Left renal cortex interstitium (tissue), 4 donors: ENCODE measurements around the gene PRR5. TPM values are rescaled to one million over a fixed set of nuclear protein-coding genes. Genes with fewer than 3 reads are reported as not detected.
A peak's percentile ranks its signal among the peaks of the same experiment; 100 is the strongest.

Experiments
- DNase-seq, 4 donors: peaks; one replicate each; pipeline ENCODE4 v3.0.0-alpha.2; 2013; ENCODE audit warnings: low read depth in 4 of 4, low spot score in 2 of 4, missing footprints in 1 of 4
- polyA plus RNA-seq, 4 donors: library from polyadenylated mRNA; unstranded; fragments of 120-200 nt; gene quantifications; one replicate each; pipeline ENCODE4 v1.2.1, GENCODE V29; 2013; ENCODE audit not compliant: insufficient read length in 4 of 4

The PRR5 gene
- polyA plus RNA-seq, 4 donors = 22.3 to 39.1 (median 32.1) TPM

GRCh38 chr22:44689915-44690524 lies 12.0 kb upstream of the PRR5 start:
- DNase-seq = no peak

GRCh38 chr22:44691796-44692661 lies 10.0 kb upstream of the PRR5 start:
- no peak for DNase-seq

- no peak for DNase-seq
Measured at GRCh38 chr22:44692662-44693007, 9.4 kb upstream of the PRR5 start.

- no peak for DNase-seq
Measured at GRCh38 chr22:44693145-44693544, 8.9 kb upstream of the PRR5 start.

- no peak for DNase-seq
Measured at GRCh38 chr22:44693756-44694155, 8.2 kb upstream of the PRR5 start.

- DNase-seq = no peak
Measured at GRCh38 chr22:44697423-44698141, 4.4 kb upstream of the PRR5 start.

- peak in 2 of 4 donors; percentile 59 to 61 for DNase-seq
Measured at GRCh38 chr22:44698531-44699421, 3.2 kb upstream of the PRR5 start.

- DNase-seq = no peak
Measured at GRCh38 chr22:44700456-44700855, 1.5 kb upstream of the PRR5 start.

GRCh38 chr22:44701187-44701790 lies 715 bp upstream of the PRR5 start:
- no peak for DNase-seq

- peak in 2 of 4 donors; percentile 52 to 62 for DNase-seq
Measured at GRCh38 chr22:44702479-44703198, 635 bp downstream of the PRR5 start.

- no peak for DNase-seq
Measured at GRCh38 chr22:44703255-44703870, 1.4 kb downstream of the PRR5 start.

- DNase-seq = no peak
Measured at GRCh38 chr22:44704159-44705021, 2.4 kb downstream of the PRR5 start.

GRCh38 chr22:44705022-44705297 lies 3.0 kb downstream of the PRR5 start:
- DNase-seq = no peak

GRCh38 chr22:44706488-44706887 lies 4.5 kb downstream of the PRR5 start:
- DNase-seq = no peak

GRCh38 chr22:44707178-44707577 lies 5.2 kb downstream of the PRR5 start:
- no peak for DNase-seq

- no peak for DNase-seq
Measured at GRCh38 chr22:44707752-44708151, 5.7 kb downstream of the PRR5 start.

- no peak for DNase-seq
Measured at GRCh38 chr22:44709881-44710392, 7.9 kb downstream of the PRR5 start.
